DMS53 (cell line): ENCODE measurements around the gene JMJD1C.
"Not testable (repeated sequence)": the region's sequence is repeated elsewhere in the genome, so short reads cannot be mapped to it uniquely, and the experiment has no call there.

Experiments
- DNase-seq: peaks from one replicate; lab custom pipeline; 2025; lab: John Stamatoyannopoulos, UW

Gene JMJD1C

DNA sequence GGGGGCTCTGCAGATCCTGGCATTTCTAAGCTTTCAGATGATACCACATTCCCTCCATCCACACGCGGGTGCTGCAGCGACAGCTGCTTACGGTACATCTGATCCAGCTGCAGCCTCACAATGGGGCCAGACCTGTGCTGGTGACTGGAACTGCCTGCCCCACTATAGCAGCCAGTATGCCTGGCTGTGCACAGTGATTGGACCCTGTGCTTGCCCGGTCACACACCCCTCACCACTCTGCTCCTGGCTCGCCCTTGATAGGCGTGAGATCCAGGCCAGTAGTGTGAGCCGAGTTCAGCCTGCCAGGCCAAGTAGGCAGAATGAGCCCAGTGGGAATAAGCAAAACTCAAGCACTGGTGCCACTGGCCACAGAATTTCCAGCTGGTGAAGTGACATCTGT is 167.8 kb downstream of the JMJD1C start:
- DNase-seq = no peak

GRCh38 chr10:63294781-63295180 is 171.0 kb downstream of the JMJD1C start:
- DNase-seq = no peak

DNA sequence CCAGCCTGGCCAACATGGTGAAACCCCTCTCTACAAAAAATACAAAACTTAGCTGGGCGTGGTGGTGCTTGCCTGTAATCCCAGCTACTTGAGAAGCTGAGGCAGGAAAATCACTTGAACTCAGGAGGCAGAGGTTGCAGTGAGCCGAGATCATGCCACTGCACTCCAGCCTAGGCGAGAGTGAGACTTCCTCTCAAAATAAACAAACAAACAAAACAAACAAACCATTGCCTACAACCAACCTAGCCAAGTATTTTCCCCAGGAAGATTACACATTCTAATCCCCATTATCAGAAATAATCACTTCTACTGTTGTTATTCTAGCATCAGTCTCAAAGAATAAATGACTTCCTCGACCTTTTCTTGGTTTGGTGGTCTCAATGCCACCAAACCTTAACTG is 172.9 kb downstream of the JMJD1C start:
- peak; percentile 32 for DNase-seq

DNA sequence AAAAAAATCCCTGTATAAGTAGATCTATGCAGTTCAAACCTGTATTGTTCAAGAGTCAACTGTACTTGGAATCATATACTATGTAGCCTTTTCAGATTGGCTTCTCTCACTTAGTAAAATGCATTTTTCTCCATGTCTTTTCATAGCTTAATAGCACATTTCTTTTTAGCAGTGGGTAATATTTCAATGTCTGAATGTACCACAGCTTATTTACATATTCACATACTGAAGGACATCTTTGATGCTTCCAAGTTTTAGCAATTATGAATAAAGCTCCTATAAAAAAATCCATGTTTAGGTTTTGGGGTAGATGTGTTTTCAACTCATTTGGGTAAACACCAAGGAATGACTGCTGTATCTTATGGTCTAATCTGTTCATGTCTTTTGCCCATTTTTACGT is 177.6 kb downstream of the JMJD1C start:
- no peak for DNase-seq

- DNase-seq = peak; percentile 56
These were observed 179.0 kb downstream of the JMJD1C start for GRCh38 chr10:63286754-63287264.

DNA sequence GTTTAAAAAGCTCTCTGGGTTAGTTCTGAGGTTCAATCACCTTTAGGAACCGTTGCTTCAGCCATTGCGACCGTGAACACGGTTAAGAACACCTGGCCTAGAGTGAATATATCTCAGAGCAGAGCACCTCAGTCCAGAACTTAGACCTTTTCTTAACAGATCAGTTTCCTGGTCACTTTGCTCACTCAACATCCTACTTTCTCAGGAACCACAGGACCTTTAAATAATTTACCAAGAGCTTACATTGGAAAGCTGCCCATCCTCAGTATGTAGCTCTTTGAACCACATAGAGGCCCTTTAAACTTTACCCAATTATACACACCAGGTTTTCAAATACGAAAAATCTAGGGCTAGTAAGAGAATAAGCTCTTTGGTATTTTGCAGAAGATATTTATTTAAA is 179.4 kb downstream of the JMJD1C start:
- DNase-seq = no peak

- not testable (repeated sequence) for DNase-seq
These were observed 181.9 kb downstream of the JMJD1C start for GRCh38 chr10:63283901-63284300.

DNA sequence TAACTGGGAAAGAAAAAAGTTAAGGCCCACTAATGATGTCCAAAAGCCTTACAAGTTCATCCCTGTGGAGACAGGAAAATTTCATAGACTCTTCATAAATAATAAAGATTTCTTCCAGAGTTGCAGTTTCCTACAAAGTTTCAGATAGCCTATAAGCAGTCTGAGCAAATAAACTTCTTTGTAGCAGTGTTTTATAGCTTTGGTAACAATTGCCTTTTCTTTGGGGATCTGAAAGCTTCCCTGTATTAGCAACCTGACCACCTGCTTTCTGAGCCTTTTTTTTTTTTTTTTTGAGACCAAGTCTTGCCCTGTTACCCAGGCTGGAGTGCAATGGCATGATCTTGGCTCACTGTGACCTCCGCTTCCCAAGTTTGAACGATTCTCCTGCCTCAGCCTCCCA is 182.7 kb downstream of the JMJD1C start:
- DNase-seq = no peak

DNA sequence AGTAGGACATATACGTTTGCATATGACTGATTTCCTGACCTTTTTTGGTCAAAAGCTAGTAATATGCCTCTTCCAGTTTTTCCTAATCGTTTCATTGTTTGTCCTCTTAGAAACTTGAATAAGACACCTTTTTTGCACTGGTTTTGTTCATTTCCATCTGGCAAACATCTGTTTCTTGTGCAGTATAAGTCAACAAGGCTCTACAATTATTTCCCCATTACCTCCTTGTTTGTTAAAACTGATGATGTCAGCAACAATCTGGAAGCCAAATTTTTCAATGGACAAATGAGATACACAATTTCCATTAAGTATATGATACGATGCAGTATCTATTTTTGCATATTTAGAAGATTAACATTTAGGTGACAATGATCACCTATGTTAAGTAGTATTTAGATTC is 183.8 kb downstream of the JMJD1C start:
- DNase-seq = no peak

DNA sequence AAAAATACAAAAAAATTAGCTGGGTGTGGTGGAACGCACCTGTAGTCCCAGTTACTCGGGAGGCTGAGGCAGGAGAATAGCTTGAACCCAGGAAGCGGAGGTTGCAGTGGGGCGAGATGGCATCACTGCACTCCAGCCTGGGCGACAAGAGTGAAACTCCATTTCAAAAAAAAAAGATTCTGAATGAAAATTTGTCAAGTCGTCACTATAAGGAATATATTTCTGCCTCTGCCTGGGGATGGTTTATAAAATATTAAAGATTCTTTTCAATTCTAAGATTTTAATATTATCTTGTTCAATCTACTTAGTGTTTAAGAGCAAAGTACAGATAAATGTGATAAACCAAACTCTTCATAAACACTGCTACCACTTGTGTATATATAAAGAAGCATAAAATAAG is 185.4 kb downstream of the JMJD1C start:
- DNase-seq = no peak

- DNase-seq = no peak
These were observed 190.7 kb downstream of the JMJD1C start for GRCh38 chr10:63275094-63275493.

- DNase-seq = peak; percentile 64
These were observed 192.2 kb downstream of the JMJD1C start for GRCh38 chr10:63273577-63273976.

DNA sequence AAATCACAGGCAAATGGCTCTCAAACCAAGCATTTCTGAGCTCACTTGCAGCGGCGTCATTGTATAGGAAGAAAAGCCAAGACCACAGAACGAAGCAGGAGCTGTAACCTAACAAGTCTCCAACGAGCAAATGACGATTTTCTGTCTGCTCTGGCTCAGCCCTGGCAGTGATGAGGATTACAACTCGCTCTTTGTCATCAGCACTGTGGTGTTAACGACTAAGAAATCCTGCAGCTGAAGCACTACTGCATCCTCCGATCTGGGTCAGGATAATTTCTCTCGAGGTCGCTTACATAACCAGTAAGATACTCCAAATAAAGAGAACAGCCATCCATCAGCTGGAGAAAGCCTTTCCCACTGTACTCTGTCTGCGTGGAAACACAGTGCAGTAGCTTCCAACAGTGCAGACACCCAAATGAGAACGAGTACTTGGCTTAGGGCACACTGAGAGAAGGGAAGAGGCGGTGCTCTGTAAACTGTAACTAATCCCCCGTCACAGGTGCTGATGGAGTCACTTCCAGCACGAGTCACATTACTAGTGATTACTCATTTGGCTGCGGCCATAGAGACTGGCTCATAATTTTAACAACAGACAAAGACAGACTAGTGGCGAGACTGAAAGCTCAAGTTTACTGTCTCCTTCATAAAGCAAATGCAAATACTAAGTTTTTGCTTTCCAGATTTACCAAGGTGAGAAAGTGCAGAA is 196.8 kb downstream of the JMJD1C start:
- DNase-seq = peak; percentile 98

DNA sequence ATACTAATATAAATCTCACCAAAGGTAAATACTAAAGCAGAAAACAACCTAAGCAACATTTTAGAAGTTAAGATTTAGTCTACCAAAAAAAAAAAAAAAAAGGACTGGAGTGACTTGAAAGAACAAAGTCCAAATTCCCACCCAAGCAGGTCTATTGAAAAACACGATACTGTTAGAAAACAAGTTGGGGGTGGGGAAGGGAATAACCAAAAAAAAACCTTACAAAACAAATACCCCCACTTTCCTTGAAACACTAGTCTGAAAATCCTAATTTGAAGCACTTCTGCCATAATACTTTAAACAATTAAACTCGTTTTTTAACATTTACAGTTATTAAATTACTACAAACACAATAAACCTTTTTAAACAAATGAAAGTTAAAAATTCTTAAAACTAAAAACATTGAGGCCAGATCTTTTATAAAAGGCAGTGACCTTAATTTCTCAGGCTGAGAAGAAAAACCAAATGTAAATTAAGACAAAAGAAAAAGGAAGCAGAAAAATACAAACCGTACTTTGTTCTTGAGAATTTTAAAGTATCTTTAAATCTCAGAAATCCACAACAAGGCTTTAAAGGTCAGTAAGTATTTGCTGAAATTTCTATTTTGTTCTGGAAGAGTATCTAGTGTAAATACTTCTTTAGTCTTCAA is 197.5 kb downstream of the JMJD1C start:
- DNase-seq = peak; percentile 70

DNA sequence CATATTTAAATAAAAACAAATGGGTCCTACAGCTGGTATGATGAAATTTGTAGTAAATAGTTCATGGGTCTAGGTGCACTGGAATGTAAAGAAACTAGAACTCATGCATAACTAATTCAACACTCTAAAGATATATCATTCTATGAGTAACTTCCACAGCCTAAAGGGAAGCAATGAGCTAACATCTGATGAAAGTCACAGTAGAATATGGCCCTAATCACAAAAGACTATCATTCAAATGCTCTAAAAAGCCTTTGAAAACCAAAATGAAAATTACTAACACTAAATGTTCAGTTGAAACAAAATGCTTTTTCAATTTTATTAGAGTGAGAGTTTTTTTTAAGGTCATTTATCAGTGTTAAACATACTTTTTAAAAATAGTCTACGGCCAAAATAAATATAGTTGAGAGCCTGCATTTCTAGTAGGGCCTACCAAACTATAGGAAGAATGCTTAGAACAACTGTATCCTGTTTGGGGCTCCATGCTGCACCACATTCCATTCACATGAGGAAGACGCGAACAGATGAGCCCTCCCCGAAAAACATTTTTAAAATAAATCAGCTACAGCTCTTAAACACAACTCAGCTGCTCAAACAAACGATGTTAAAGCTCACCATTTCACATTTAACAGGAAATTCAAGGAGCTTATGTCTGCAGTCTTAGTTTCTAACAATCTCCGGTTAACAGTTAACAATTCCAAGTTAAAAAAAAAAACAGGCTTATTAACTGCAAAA is 198.2 kb downstream of the JMJD1C start:
- peak; percentile 65 for DNase-seq

DNA sequence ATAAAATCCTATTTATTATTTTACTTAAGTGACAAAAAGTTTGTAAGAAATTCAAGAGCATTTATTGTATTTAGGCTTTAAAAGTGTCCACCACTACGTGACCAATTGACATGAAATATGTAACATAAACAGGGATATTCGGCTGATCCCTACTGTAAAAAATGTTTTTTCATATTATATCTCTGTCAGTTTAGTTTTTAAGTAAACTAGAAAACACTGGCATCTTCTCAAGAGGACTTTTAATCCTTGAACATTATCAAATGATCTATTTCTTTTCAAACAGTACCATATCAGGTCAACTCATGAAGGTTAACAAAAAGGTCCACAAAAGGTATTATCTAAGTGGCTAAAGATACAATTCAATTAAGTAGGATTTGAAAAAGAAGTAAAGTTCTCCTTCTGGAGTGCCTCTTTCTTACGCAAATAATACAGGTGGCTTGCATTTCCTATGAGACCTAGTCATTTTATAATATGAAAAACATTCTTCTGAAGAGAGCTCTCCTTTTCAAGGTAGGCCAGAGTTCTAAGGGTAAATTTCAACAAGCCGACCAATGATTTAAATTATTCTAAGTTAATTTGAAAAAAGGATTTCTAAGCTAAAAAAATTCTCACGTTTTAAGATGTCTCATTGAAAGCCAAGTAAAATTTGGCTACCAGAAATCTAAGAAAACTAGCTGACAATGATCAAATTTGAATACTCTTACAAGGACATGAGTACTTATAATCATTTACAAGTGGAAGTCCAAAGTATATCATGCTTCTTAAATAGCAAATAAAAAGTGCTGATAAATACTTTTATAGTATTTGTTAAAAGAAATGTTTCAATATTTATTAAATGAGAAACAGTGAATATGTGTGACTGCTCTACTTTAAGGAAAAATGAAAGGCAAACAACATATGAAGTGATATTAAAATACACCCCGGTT is 199.1 kb downstream of the JMJD1C start:
- DNase-seq = peak; percentile 36

GRCh38 chr10:63265683-63266235 is 200.0 kb downstream of the JMJD1C start:
- no peak for DNase-seq

DNA sequence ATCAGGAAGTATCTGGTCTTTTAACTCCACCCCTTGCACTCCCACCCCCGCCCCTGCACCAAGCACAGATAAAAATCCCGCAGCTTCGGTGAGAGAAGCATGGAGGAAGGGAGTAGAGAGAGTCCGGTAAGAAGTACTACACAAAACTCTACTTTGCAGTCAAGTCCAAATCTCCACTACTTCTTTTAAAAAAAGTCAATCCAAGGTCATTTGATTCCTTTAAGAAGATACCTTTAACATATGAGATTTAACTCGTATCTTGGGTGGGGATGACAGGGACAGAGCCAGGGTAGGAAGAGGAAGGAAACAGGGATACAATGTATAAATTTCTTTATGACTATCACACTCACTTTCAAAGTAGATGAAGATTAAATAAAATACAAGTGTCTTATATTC is 200.6 kb downstream of the JMJD1C start:
- DNase-seq = peak; percentile 73

GRCh38 chr10:63264617-63265221 is 201.1 kb downstream of the JMJD1C start:
- DNase-seq = no peak

DNA sequence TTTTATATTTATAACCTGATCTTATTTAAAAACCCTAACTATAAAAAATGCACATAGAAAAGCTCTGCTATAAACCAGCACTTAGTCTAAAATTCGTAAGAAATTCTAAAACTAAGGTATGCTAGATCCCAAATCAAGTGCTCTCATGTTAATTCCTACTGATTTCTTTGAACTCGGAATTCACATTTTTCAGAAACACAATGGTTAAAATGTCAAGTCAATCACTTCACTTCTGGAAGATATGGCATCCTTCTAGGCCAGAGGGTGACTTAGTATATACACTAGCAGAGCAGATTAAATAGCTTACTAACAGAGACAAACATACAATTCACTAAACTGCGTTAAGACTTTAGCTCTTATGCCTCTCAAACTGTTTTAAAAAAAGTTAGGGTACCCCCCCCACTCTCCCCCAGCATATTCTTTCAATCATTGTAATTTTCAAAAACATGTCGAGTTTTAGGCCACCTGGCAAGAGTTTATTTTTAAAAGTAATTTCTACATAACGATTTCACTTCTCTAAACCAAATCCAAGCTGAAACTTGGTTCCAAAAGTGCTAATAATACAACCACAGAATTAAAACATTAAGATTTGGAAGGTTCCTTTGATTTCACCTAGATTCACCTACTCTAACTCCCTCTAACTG is 203.2 kb downstream of the JMJD1C start:
- DNase-seq = no peak

- no peak for DNase-seq
These were observed 204.3 kb downstream of the JMJD1C start for GRCh38 chr10:63261496-63261895.
